PC-9 (cell line): Measurements from ENCODE around the gene FAM53A. TPM values are rescaled to one million over a fixed set of nuclear protein-coding genes. Genes with fewer than 3 reads are reported as not detected.

Experiments used
- BruUV-seq: library from RNA; stranded (reverse); fragments of 400-500 nt; replicated peaks from 2 replicates; lab custom pipeline; 2021; lab: Mats Ljungman, UMichigan
- CTCF ChIA-PET: fragments of 300-600 bp; sonication (Branson Sonifier 250); formaldehyde crosslinking; loops from one replicate; lab custom pipeline; 2022; ENCODE audit warnings: antibody characterized with exemption; lab: Charles Lee
- POLR2A ChIA-PET: fragments of 300-600 bp; sonication (Branson Sonifier 250); formaldehyde crosslinking; loops from one replicate; lab custom pipeline; 2022; ENCODE audit warnings: antibody characterized with exemption; ENCODE audit not compliant: unreplicated experiment; lab: Charles Lee
- DNase-seq, 2 experiments: peaks; one replicate each; pipeline versions ENCODE4 v3.0.0 to v3.0.0-alpha.2; 2015 to 2022; ENCODE audit warnings: mixed read lengths in 1 of 2
- H2AFZ ChIP-seq: fragments of 200-600 bp; sonication (generic); 2 replicates; pipeline ENCODE4 v1.8.1; 2017; ENCODE audit warnings: antibody characterized with exemption
- H3F3A ChIP-seq: fragments of 200-600 bp; sonication (generic); 2 replicates; pipeline ENCODE4 v1.8.1; 2017; ENCODE audit warnings: antibody characterized with exemption, mild to moderate bottlenecking, low read depth; ENCODE audit not compliant: insufficient read depth
- H3K27ac ChIP-seq: fragments of 200-600 bp; sonication (generic); 2 replicates; pipeline ENCODE4 v1.6.1; 2016; ENCODE audit warnings: mixed run types
- H3K27me3 ChIP-seq: fragments of 200-600 bp; sonication (generic); 2 replicates; pipeline ENCODE4 v1.6.1; 2016; ENCODE audit warnings: low read depth, mixed run types; ENCODE audit not compliant: insufficient read depth
- H3K36me3 ChIP-seq: fragments of 200-600 bp; sonication (generic); 2 replicates; pipeline ENCODE4 v1.6.1; 2016; ENCODE audit warnings: low read depth, mixed run types
- H3K4me1 ChIP-seq: fragments of 200-600 bp; sonication (generic); replicated peaks from 2 replicates; pipeline ENCODE4 v1.6.1; 2016; ENCODE audit warnings: mixed run types; ENCODE audit not compliant: insufficient read depth
- H3K4me2 ChIP-seq: fragments of 200-600 bp; sonication (generic); 2 replicates; pipeline ENCODE4 v1.6.1; 2017; ENCODE audit warnings: mixed run types
- H3K4me3 ChIP-seq: fragments of 200-600 bp; sonication (generic); 2 replicates; pipeline ENCODE4 v1.6.1; 2016; ENCODE audit warnings: mixed run types
- H3K79me2 ChIP-seq: fragments of 200-600 bp; sonication (generic); 2 replicates; pipeline ENCODE4 v1.6.1; 2017; ENCODE audit warnings: low read depth, mixed run types
- H3K9me2 ChIP-seq: fragments of 200-600 bp; sonication (generic); 2 replicates; pipeline ENCODE4 v1.8.1; 2017; ENCODE audit warnings: mild to moderate bottlenecking; ENCODE audit not compliant: insufficient read depth
- H3K9me3 ChIP-seq: fragments of 200-600 bp; sonication (generic); 2 replicates; pipeline ENCODE4 v1.8.1; 2016; ENCODE audit warnings: low read depth; ENCODE audit not compliant: insufficient read depth
- H4K20me1 ChIP-seq: fragments of 200-600 bp; sonication (generic); 2 replicates; pipeline ENCODE4 v1.8.1; 2017; ENCODE audit not compliant: insufficient read depth
- CTCF ChIP-seq: fragments of 200-600 bp; sonication (generic); conservative IDR thresholded peaks from 2 replicates; pipeline ENCODE4 v1.6.1; 2017; ENCODE audit warnings: mixed run types, antibody characterized with exemption, mild to moderate bottlenecking, moderate library complexity
- EZH2 ChIP-seq: fragments of 200-600 bp; sonication (generic); IDR thresholded peaks from 2 replicates; pipeline ENCODE4 v1.8.0; 2017; ENCODE audit warnings: antibody characterized with exemption, low read depth
- intact Hi-C: fragments of 100-400 bp; cut with micrococcal nuclease; formaldehyde crosslinking; loops from one replicate; pipeline ENCODE4 v1.10.0; 2022; ENCODE audit not compliant: unreplicated experiment
- total RNA-seq: library from RNA; stranded (reverse); gene quantifications from 2 replicates; pipeline ENCODE4 v1.2.3, GENCODE V29; 2021

The FAM53A gene
- total RNA-seq, 1 experiment from 2014 or later, result 4.0 TPM

- peaks cover 15% of the 10 kb centered on the region for H3K4me1 ChIP-seq
- H3K9me3 ChIP-seq, result no peaks in the 10 kb centered on the region
- no peaks in the 10 kb centered on the region for H3K27me3 ChIP-seq
- BruUV-seq, result no TSS peak
- H2AFZ ChIP-seq, result no peak overlapping the region
- H3K27ac ChIP-seq, result peak overlapping the region; percentile 13; the same call in 1 of the 2 replicates
- H4K20me1 ChIP-seq, result peaks cover 39% of the 10 kb centered on the region
- peaks cover 20% of the 10 kb centered on the region; the same call in 1 of the 2 replicates for H3F3A ChIP-seq
- POLR2A ChIA-PET, result interaction anchor here (0.7 kb wide), 1 partner anchor 723 kb away, joined by 21 read pairs; no protein-coding TSS in a partner anchor
- CTCF ChIA-PET, result no interaction called here
- H3K36me3 ChIP-seq, result peaks cover 18% of the 10 kb centered on the region; the same call in 1 of the 2 replicates
- peak in 1 of 2 experiments; percentile 65 for DNase-seq
- intact Hi-C loops, result no loop called here
- H3K79me2 ChIP-seq, result peaks cover 86% of the 10 kb centered on the region
- TF ChIP-seq EZH2 (no peak), CTCF (no peak)
- H3K4me2 ChIP-seq, result peak overlapping the region; percentile 22; the same call in 1 of the 2 replicates
- H3K9me2 ChIP-seq, result no peaks in the 10 kb centered on the region
- H3K4me3 ChIP-seq, result no peak overlapping the region
Observed at GRCh38 chr4:1708581-1708980, 24.5 kb upstream of the FAM53A start.

DNA sequence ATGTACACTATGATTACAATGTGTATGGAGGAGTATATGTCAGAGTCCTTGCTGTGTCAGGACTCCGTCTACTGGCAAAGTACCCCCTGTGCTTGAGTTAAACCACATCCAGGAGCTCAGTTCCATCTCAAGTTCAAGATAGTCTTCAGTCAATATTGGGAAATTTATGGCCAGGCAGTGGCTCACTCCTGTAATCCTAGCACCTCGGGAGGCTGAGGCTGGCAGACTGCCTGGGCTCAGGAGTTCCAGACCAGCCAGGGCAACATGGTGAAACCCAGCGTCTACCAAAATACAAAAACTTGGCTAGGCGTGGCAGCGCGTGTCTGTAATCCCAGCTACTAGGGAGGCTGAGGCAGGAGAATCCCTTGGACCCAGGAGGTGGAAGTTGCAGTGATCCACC, 22.2 kb upstream of the FAM53A start:
- POLR2A ChIA-PET, result no interaction called here
- H3K9me3 ChIP-seq, result no peaks in the 10 kb centered on the region
- H3K4me2 ChIP-seq, result no peak overlapping the region
- no peak overlapping the region for H3K27ac ChIP-seq
- CTCF ChIA-PET, result no interaction called here
- peaks cover 12% of the 10 kb centered on the region; the same call in 1 of the 2 replicates for H3F3A ChIP-seq
- H3K36me3 ChIP-seq, result peaks cover 18% of the 10 kb centered on the region; the same call in 1 of the 2 replicates
- no peak for DNase-seq
- no peaks in the 10 kb centered on the region for H3K9me2 ChIP-seq
- no peak overlapping the region for H3K4me3 ChIP-seq
- H2AFZ ChIP-seq, result no peak overlapping the region
- peaks cover 52% of the 10 kb centered on the region for H4K20me1 ChIP-seq
- intact Hi-C loops, result no loop called here
- H3K27me3 ChIP-seq, result no peaks in the 10 kb centered on the region
- no TSS peak for BruUV-seq
- peaks cover 11% of the 10 kb centered on the region for H3K4me1 ChIP-seq
- H3K79me2 ChIP-seq, result peaks cover 94% of the 10 kb centered on the region
- TF ChIP-seq CTCF (no peak), EZH2 (no peak)

GRCh38 chr4:1705732-1706131, 21.6 kb upstream of the FAM53A start:
- H3K27me3 ChIP-seq, result no peaks in the 10 kb centered on the region
- intact Hi-C loops, result no loop called here
- H4K20me1 ChIP-seq, result peaks cover 54% of the 10 kb centered on the region
- H3K36me3 ChIP-seq, result peaks cover 18% of the 10 kb centered on the region; the same call in 1 of the 2 replicates
- TF ChIP-seq CTCF, result no peak
- TF ChIP-seq EZH2, result no peak
- no peaks in the 10 kb centered on the region for H3K9me2 ChIP-seq
- H3K9me3 ChIP-seq, result no peaks in the 10 kb centered on the region
- H2AFZ ChIP-seq, result no peak overlapping the region
- no peak overlapping the region for H3K4me2 ChIP-seq
- peaks cover 11% of the 10 kb centered on the region for H3K4me1 ChIP-seq
- H3K4me3 ChIP-seq, result no peak overlapping the region
- ChIA-PET POLR2A (no interaction called here), CTCF (no interaction called here)
- no peak overlapping the region for H3K27ac ChIP-seq
- peaks cover 14% of the 10 kb centered on the region; the same call in 1 of the 2 replicates for H3F3A ChIP-seq
- H3K79me2 ChIP-seq, result peaks cover 89% of the 10 kb centered on the region
- no peak for DNase-seq
- BruUV-seq, result no TSS peak
